DMS53 treated with DMSO at 0.1 percent for 48 hours (cell line): ENCODE results near the gene NAA80.
"Not testable (repeated sequence)": the region's sequence is repeated elsewhere in the genome, so short reads cannot be mapped to it uniquely, and the experiment has no call there.

Experiments used
- DNase-seq: peaks from one replicate; lab custom pipeline; 2025; ENCODE audit not compliant: unreplicated experiment; lab: John Stamatoyannopoulos, UW

Gene NAA80

DNA sequence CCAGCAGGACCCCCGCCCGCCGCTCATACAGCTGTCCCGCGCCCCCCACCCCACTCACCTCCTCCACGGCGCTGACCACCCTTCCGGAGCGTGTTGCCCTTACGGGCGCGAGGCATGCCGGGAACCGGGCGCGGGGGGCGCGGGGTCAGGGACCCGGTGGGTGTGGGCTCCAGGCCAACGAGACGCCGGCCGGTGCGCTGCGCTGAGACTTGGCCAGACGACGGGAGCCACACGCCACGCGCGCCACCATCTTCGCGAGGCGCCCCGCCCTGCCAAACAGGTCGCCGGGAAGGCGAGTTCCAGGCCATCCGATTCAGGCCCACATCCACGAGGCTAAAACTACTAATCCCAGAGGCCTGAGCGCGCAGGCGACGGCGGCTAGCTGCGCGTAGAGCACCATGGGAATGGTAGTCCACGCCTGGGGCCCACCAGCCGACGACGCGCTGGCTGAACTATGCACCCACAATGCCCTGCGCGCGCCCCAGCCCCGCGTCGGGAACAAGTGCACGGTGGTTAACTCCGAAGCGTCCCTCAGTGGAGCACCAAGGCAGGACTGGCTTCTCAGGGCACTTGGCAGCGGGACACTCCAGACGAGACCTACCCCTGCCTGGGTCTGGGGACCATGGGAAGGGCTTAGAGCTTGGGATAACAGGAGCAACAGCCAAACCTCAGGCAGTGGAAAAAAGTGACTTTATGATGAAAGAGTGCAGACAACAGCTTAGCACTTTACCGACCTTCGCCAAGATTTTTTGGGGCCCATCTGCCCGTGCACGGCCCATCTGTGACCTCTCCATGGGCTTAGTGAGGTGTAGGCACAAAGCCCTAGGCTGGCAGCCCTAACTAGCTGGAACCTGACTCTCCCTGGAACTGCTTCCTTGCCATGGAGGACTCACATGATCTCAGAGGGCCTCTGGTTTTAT, 6.8 kb downstream of the NAA80 start, which contains the start of gene IFRD2:
TSS of gene IFRD2 (minus strand) at position 271 of the 920 bp plus-strand sequence. CDS start at position 116, 155 bp downstream.
- peak; percentile 75 for DNase-seq

DNA sequence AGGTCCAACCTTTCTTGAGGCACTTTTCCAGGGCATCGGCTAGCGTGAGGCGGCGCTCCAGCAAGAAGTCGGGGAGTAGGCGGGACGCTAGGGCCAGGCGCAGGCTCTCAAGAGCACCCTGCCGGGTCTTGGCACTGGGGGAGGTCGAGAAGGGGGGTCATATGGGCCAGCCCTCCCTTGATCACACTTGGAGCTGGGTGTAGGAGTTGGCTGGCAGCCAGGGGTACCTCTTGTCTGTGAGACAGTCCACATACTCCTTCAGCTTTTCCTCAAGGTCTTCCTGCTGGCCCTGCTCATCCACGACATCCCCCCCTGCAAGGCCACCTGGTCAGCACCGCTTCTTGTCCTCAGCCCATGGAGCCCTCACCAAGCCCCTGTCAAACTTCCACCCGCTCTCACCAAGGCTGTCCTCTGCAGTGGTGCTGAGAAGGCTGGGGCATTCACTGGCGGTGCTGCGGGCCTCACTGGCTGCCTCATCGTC, 9.0 kb downstream of the NAA80 start:
- DNase-seq = no peak

DNA sequence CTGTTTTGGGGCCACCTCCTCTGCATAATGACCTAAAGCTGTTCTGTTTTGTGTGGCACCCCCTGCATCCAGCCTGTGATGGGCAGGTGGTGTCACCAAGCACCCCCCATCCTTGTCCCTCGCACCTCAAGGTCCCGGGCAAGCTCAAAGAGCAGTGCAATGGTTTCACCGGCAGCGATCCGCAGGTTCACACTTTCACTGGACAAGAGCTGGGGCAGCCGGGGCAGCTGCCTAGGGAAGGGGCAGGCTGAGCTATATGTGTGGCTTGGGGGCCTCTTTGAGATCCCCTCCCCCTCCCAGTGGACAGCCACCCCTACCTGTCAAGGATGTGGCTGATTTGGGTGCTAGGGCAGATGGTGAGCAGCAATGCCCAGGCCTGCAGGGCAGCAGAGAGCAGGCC, 10.1 kb downstream of the NAA80 start:
- no peak for DNase-seq

DNA sequence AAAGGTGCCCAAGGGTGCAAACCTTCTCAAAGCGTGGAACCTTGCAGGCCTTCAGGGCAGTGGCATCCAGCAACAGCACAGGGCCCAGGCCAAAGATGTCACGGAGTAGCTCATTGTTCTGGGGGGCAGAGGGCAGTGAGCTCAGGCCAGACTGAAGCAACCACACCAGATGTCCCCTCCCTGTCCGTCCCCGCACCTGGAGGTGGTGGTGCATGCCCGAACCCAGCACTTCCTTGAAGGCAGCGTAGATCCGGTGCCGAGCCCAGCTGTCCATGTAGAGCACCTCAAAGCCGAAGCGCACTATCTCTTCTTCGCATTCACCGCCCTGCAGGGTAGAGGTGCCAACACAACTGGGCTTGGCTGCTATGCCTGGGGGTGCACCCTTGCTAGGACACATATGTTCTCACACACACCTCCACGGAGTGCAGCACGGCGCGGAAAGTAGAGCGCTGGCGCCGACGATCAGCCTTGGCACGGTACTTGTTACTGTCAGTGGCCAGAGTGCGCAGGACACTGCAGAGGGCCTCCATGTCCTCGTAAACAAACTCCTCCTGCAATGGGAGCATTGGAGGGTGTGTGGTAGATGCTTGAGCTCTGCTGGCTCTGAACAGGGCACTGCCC, 10.7 kb downstream of the NAA80 start:
- no peak for DNase-seq

DNA sequence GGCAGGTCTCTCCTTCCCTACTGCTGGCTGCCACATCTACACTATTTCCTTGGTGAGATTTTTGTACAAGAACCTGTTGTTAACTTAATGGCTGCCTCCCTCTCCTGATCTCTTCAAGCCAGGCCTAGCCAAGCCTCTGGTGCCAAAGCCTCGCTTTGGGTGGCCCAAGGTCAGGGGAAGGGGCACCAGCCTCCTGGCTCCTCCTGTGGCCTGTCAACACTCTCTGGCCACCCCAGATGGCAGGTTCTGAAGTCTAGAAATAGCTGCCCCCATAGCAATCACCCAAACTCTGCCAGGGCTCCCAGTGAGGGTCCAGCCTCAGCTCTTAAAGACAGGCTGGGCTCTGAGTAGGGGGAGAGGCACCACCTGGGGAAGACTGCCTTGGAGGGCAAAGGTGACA, 11.9 kb downstream of the NAA80 start:
- DNase-seq = no peak

DNA sequence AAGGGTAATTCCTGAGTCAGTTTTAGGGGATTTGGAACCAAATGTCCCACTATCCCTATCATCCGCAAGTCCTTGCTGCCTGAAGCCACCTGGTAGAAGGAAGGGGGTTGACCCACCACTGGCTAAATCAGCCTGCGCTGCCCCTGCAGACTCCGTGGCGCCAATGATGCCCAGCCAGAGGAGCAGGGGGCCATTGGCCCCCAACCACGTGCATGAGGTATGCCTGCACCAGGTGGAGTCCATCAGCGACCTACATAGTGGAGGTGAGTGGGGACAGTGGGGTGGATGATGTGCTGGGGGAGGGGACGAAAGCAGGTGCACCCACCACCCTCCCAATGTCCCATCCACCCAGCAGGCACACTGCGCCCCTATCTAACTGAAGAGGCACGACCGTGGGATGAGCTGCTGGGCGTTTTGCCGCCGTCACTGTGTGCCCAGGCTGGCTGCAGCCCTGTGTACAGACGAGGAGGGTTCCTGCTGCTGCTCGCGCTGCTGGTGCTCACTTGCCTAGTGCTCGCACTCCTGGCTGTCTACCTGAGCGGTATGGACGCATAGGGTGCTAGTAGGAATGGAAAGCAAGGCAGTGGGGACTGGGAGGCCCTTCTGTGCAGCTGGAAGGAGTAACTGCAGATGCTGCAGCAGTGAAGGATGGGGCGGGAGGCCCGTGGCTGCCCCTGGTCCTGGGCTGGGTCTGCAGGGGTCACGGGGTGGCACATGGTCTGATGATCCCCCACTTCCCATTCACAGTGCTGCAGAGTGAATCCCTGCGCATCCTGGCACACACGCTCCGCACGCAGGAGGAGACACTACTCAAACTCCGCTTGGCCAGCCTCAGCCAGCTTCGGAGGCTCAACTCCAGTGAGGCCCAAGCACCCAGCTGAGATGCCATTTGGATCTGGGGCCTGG, 12.6 kb downstream of the NAA80 start:
- no peak for DNase-seq

DNA sequence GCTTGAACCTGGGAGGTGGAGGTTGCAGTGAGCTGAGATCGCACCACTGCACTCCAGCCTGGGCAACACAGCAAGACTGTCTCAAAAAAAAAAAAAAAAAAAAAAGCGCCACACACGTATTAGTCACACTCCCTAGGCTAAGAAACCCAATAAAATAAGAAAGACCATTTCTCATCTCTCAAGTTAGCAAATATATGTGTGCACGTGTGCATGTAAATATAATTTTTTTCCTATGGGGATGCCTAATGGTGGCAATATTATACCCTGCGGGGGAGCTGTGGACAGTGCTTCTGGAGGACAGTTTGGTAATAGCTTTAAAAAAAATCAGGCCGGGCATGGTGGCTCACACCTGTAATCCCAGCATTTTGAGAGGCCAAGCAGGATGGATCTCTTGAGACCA, 15.1 kb downstream of the NAA80 start:
- DNase-seq = not testable (repeated sequence)

DNA sequence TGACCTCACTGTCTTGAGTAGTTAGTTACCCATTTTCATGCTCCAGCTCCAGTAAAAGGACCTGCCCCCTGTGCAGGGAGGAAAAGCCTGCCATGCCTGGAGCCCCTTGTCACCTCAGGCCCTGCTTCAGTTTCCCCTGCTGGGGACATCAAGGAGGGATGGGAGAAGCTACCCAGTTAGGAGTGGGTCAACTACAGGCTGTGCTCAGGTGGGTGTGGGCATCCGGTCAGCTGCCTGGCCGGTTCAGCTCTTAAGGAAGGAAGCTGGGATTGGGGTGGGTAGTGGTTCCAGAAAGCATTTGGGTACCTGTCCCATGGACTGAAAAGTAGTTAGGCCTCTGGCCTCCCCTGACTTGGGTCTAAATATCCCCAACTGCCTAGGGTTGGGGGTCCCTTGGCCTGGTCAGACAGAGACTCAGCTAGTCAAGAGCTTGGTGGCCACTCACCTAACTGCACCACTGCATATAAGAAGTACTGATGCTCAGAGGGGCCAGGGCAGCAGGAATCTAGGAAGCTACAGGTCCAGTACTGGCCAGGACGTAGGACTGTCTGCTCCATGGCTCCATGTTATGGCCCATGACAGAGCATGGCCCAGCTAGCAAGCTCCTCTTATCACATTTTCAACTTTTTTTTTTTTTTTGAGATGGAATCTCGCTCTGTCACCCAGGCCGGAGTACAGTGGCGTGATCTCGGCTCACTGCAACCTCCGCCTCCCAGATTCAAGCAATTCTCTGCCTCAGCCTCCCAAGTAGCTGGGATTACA, 19.8 kb downstream of the NAA80 start:
- no peak for DNase-seq

DNA sequence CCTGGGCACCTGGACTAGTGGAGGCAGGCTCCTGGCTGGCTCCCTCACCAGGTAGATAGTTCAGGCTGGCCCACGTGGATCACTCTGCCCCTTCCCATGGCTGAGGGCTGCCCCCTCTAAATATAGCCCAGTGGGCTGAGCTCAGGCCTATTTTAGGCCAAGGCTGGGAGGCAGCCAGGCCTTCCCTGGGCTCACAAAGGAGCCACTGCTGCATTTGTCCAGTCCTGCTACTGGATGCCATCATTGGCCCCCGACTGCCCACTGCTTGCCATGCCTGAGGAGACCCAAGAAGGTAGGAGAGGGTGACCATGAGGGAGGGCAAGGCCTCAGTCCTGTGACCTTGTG, 20.4 kb downstream of the NAA80 start, which contains the start of gene LSMEM2:
TSS of gene LSMEM2 (plus strand) at position 208 of the 345 bp plus-strand sequence. CDS start at position 235, 27 bp downstream.
- DNase-seq = no peak

DNA sequence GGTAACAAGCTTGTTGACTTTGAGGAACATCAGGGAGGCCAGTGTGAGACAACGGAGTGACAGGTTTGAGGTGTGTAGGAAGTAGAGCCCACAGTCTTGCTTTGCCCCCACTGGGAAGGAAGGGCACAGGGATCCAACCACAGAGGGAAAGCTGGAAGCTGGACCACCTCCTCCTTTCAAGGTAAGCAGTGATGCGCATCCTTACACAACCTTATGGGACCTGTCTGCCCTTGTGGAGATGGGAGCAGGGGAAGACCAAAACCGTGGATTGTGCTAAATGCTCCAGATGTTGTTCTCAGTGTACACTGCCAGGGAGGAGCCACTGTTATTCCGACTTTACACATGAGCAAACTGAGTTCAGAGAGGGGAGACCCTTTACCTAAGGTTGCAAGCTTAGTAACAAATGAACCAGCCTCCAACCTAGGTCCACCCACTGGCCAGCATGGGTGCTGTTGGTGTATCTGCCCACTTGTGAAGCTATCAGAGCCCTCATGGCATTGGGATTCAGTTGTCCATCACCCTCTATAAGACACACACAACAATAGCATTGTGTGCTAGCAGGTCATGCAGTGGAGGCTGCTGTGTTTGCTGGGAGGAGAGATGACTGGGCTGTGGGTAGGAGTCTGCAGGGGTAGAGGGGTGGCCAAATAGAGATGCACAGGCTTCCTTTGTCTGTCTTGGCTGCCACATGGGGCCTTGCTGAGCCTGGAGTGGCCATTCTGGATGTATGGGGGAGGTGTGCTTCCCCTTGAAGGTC, 20.9 kb downstream of the NAA80 start:
- DNase-seq = no peak

DNA sequence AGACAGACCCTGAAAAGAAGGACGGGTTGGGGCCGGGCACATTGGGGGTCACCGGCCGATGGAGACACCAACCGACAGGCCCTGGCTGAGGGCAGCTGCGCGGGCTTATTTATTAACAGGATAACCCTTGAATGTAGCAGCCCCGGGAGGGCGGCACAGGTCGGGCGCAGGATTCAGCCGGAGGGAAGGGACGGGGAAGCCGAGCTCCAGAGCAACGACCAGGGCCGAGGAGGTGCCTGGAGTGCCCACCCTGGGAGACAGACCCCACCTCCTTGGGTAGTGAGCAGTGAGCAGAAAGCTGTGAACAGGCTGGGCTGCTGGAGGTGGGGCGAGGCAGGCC, 22.5 kb downstream of the NAA80 start:
- DNase-seq = no peak

DNA sequence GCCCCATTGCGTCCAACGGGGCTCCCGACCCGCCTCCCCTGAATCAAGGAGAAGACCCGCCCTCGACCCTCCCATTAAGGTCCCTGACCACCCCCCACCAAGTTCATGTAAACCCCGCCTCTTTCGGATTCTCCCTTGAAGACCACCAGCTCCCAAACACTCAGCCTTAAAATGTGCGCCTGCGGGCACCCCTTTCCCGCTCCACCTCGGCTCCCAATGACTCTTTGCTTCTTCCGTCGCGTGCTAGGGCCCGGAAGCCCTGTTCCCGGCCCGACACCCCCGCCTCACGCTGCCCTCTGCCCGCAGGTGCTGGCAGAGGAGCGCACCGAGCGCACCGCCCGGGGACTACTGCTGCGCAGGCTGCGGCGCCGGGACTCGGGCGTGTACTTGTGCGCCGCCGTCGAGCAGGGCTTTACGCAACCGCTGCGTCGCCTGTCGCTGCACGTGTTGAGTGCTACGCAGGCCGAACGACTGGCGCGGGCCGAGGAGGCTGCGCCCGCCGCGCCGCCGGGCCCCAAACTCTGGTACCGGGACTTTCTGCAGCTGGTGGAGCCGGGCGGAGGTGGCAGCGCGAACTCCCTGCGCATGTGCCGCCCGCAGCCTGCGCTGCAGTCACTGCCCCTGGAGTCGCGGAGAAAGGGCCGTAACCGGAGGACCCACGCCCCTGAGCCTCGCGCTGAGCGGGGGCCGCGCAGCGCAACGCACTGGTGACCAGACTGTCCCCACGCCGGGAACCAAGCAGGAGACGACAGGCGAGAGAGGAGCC, 23.0 kb downstream of the NAA80 start:
- no peak for DNase-seq

DNA sequence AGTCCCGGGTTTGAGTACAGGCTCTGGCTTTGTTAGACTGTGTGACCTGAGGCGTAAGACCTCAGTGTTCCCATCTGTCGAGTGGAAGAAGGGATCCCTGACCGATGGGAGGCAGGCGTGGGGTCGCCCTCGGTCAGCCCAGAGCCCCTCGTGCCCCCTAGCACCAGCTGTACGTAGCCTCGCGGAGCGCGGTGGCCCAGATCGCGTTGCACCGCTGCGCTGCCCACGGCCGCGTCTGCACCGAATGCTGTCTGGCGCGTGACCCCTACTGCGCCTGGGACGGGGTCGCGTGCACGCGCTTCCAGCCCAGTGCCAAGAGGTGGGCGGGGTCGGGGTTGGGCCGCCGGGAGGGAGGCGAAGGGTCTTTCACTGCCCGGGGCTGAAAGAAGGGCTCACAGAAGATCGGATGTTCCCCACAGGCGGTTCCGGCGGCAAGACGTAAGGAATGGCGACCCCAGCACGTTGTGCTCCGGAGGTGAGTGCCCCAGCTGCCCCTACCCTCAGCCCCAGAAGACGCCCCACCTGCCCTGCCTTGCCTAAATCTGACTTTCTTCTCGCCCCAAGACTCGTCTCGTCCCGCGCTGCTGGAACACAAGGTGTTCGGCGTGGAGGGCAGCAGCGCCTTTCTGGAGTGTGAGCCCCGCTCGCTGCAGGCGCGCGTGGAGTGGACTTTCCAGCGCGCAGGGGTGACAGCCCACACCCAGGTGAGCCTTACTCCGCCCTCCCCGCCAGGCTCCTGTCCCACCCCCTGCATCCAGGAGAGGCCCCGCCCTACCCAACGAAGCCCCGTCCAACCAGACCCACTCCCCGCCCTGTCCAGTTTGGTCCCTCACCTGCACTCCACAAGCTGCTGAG, 23.8 kb downstream of the NAA80 start:
- DNase-seq = no peak

DNA sequence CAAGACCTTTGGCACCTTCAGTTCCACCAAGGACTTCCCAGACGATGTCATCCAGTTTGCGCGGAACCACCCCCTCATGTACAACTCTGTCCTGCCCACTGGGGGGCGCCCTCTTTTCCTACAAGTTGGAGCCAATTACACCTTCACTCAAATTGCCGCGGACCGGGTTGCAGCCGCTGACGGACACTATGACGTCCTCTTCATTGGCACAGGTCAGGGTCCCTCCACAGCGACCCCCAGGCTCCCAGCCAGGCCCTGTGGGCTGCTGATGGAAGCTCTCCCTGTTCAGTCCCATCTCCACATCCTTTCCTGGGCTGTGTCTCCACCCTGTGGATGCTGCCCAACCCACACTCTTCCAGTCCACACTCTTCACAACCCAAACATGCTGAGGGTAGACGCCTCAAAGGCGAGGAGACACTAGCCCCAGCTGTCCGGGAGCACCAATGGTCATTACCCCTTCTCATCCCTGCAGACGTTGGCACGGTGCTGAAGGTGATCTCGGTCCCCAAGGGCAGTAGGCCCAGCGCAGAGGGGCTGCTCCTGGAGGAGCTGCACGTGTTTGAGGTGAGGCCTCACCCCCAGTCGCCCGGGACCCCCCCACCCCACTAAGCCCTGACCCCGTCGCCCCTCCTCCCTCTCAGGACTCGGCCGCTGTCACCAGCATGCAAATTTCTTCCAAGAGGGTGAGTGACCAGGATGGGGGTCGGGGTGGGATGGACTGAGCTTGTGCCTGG, 24.7 kb downstream of the NAA80 start:
- peak; percentile 20 for DNase-seq

DNA sequence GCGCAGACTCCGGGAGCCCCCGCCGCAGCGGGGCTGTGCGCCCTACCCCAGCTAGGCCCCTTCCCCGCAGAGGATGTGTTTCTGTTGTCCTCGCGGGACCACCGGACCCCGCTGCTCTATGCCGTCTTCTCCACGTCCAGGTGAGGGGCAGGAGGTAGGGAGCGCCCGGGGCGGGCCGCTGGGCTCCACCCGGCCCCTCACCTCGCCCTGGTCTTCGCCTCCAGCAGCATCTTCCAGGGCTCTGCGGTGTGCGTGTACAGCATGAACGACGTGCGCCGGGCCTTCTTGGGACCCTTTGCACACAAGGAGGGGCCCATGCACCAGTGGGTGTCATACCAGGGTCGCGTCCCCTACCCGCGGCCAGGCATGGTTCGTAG, 25.5 kb downstream of the NAA80 start:
- DNase-seq = no peak

DNA sequence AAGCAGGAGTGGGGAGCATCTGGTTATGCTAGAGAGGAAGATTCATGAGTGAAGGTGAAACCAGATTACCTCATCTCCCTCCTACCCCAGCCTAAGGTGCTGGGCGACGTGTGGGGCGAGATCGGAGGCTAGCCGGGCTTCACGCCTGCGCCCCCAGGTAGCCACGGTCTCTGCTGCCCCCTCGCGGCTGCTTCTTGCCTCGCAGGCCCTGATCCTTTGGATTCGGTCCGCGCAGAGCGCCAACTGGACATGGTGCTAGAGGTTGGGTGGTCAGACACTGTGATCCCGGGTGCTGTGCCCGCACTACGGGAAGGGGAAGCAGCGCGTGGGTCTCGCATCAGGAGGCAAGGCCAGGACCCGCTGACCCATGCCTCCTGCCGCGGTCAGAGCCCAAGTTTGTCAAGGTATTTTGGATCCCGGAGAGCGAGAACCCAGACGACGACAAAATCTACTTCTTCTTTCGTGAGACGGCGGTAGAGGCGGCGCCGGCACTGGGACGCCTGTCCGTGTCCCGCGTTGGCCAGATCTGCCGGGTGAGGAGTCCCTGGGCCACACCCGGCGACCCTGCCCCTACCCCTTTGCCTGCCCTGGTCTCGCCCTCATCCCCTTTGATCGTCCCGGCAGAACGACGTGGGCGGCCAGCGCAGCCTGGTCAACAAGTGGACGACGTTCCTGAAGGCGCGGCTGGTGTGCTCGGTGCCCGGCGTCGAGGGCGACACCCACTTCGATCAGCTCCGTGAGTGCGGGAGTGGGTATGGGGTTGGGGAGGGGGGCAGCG, 26.1 kb downstream of the NAA80 start:
- DNase-seq = peak; percentile 20

DNA sequence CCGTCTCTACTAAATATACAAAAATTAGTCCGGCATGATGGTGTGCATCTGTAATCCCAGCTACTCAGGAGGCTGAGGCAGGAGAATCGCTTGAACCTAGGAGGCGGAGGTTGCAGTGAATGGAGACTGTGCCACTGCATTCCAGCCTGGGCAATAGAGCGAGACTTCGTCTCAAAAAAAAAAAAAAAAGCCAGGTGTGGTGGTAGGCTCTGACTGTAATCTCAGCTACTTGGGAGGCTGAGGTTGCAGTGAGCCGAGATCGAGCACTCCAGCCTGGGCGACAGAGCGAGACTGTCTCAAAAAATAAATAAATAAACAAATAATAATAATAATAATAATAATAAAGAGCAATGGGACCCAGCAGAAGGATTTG, 26.7 kb downstream of the NAA80 start:
- DNase-seq = not testable (repeated sequence)
